Left ventricle myocardium inferior (tissue), 1 donor: ENCODE measurements around the gene SV2C. TPM values are rescaled to one million over a fixed set of nuclear protein-coding genes. Genes with fewer than 3 reads are reported as not detected.
A peak's percentile ranks its signal among the peaks of the same experiment; 100 is the strongest.

Source experiments
- DNase-seq: peaks from one replicate; pipeline ENCODE4 v3.0.0-alpha.2; 2020
- H3K27ac ChIP-seq: fragments of 200-600 bp; replicated peaks from 2 replicates; pipeline ENCODE4 v1.8.0; 2021
- H3K27me3 ChIP-seq: fragments of 200-600 bp; 2 replicates; pipeline ENCODE4 v1.8.0; 2021; ENCODE audit warnings: low read depth
- H3K36me3 ChIP-seq: fragments of 200-600 bp; 2 replicates; pipeline ENCODE4 v1.8.0; 2021
- H3K4me1 ChIP-seq: fragments of 200-600 bp; 2 replicates; pipeline ENCODE4 v1.8.0; 2021
- H3K4me3 ChIP-seq: fragments of 200-600 bp; 2 replicates; pipeline ENCODE4 v1.8.0; 2021; ENCODE audit warnings: mild to moderate bottlenecking, moderate library complexity
- H3K9me3 ChIP-seq: fragments of 200-600 bp; replicated peaks from 2 replicates; pipeline ENCODE4 v1.8.0; 2021
- intact Hi-C: fragments of 100-400 bp; cut with micrococcal nuclease; formaldehyde crosslinking; loops from one replicate; pipeline ENCODE4 v1.11.0; 2022
- total RNA-seq: library from RNA; stranded (reverse); fragmentation: NEBNext Ultra II Directional; extraction: Animal tissue kit (Norgen Biotek cat#: 25700); gene quantifications from one replicate; pipeline ENCODE4 v1.2.1, GENCODE V29; 2021
- TF ChIP-seq, protein P1 (sequence below): fragments of 200-600 bp; IDR thresholded peaks from 2 replicates; pipeline ENCODE4 v1.8.0; 2021; ENCODE audit warnings: antibody characterized with exemption, mild to moderate bottlenecking, borderline replicate concordance
- donor health status: DM: no; HTN: yes; CAD: no; lungs with severe emphysema.

Gene SV2C
- total RNA-seq, 1 donor from 2014 or later: 0.44 TPM

DNA sequence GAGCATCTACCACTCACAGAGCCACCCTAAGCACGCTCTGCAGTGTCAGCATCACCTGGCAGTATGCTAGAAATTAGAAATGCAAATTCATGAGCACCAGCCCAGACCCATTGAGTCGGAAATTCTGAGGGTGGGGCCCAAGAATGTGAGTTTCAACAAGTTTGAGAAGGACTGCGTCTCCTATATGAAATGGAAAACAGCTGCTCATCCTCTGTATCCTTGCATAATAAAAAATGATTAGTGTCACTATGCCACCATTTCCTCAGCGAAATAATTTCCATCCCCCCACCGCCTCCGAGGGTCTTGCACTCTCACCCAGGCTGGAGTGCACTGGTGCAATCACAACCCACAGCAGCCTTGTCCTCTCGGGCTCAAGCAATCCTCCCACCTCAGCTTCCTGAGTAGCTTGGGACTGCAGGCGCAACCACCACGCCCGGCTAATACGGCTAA is 318.6 kb downstream of the SV2C start:
- DNase-seq: no peak
- Histone ChIP-seq H3K4me1 (peaks cover 24% of the 10 kb centered on the region), H3K36me3 (no peaks in the 10 kb centered on the region), H3K27ac (peak overlapping the region; percentile 73), H3K27me3 (peaks cover 66% of the 10 kb centered on the region), H3K4me3 (peak overlapping the region; percentile 76), H3K9me3 (no peaks in the 10 kb centered on the region)
- intact Hi-C loops: no loop called here
- TF ChIP-seq, protein P1, sequence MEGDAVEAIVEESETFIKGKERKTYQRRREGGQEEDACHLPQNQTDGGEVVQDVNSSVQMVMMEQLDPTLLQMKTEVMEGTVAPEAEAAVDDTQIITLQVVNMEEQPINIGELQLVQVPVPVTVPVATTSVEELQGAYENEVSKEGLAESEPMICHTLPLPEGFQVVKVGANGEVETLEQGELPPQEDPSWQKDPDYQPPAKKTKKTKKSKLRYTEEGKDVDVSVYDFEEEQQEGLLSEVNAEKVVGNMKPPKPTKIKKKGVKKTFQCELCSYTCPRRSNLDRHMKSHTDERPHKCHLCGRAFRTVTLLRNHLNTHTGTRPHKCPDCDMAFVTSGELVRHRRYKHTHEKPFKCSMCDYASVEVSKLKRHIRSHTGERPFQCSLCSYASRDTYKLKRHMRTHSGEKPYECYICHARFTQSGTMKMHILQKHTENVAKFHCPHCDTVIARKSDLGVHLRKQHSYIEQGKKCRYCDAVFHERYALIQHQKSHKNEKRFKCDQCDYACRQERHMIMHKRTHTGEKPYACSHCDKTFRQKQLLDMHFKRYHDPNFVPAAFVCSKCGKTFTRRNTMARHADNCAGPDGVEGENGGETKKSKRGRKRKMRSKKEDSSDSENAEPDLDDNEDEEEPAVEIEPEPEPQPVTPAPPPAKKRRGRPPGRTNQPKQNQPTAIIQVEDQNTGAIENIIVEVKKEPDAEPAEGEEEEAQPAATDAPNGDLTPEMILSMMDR: no peak

DNA sequence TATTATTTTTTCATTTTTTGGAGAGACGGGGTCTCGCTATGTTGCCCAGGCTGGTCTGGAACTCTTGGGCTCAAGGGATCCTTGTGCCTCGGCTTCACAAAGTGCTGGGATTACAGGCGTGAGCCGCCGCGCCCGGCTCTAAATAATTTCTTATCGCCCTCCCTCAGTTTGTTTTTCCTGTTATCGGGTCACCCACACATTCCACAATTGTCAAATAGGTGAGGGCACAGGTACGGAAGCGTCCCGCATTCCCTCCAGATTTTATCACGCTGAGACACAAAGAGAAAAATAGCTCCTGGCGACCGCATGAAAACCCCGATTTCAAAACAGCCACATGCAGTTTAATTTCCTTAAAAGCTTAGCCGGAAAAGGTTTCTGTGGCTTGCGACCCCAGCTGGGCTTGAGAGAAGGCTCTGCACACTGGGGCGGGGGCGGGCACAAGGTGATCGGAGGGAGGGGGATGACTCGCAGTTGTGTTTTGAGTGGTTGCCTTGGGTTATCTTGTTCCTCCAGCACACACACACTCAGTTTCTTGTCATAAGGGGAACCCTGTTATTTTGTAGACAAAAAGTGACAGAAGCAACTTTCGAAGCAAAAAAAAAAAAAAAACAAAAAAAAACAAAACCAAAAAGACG is 319.2 kb downstream of the SV2C start:
- H3K9me3 ChIP-seq: no peaks in the 10 kb centered on the region

DNA sequence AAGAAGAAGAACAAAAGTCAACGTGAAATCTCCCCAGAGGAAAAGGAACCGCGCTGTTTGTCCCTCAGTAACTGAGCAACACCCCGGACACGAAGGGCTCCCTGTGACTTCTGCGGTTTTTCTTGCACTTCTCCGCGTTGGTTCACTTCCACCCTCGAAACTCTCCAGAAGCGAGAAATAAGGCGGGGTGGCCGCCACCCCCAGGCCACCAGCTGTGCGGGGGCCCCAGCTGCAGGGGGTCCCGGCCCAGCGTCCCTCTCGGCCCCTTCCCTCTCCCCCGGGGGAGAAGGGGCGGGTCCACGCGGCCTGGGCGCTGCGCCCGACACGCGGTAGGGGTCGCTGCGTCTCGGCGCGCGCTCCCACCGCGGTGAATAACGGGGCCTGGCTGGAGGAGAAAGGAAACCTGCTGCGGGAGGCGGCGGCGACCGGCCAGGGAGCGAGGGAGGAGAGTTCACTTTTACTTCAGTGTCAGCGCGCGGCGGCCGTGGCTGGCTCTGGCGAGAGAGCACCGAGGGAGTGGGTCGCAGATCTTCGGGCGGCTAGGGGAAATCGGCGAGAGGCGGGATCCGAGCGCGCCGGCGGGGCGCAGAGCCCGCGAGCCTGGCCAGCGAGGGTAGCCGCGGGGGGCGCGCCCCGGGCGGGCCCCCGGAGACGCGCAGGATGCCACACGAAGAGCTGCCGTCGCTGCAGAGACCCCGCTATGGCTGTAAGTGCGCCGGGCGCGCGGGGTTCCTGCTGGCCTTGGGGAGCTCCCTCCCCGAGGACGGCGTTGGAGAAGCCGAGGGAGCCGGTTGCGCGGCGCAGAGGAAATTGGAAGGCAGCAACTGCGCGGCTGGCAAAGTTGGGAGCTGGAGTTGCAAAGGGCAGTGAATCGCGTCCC is 319.9 kb downstream of the SV2C start, which contains the start of gene IQGAP2:
Gene IQGAP2 (plus strand): TSS at position 400 of the 880 bp plus-strand sequence. CDS start 261 bp downstream, at position 661.
- Histone ChIP-seq H3K27ac (peak within 1 kb of the TSS; percentile 73), H3K36me3 (no peaks in the 10 kb centered on the region), H3K4me1 (peaks cover 24% of the 10 kb centered on the region), H3K4me3 (peak within 1 kb of the TSS; percentile 76), H3K9me3 (no peaks in the 10 kb centered on the region), H3K27me3 (peaks cover 70% of the 10 kb centered on the region)
- DNase-seq: peak; percentile 66
- intact Hi-C loops: no loop called here
- TF ChIP-seq, protein P1: peak; percentile 70

More for the DNA sequence above, 319.2 kb downstream of the SV2C start:
- TF ChIP-seq, protein P1: no peak
- Histone ChIP-seq H3K4me1 (peaks cover 24% of the 10 kb centered on the region), H3K27ac (peak overlapping the region; percentile 73), H3K4me3 (peak overlapping the region; percentile 76), H3K36me3 (no peaks in the 10 kb centered on the region), H3K27me3 (peaks cover 70% of the 10 kb centered on the region)
- intact Hi-C loops: no loop called here
- peak; percentile 37 for DNase-seq
